ENCODE measurements around the gene AUTS2.

DNA sequence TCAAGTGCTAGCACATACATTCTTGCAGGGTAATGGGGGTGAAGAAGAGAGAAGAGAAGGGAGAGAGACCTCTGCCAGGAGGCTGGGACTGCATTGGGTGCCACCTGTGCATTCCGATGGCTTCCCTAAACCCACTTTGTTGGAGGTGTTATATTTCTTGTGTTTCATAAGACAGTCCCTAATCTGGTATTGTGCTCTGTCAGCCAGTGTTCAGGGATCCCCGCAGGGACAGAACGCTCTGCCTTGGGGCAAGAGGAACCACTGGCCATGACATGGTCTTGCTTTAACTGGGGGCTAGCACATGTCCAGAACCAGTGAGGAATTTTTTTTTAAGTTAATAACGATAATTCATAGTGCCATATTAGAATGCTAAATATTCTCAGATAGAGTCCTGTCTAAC, 1168.4 kb downstream of the AUTS2 start:
- TF ChIP-seq, protein P1, sequence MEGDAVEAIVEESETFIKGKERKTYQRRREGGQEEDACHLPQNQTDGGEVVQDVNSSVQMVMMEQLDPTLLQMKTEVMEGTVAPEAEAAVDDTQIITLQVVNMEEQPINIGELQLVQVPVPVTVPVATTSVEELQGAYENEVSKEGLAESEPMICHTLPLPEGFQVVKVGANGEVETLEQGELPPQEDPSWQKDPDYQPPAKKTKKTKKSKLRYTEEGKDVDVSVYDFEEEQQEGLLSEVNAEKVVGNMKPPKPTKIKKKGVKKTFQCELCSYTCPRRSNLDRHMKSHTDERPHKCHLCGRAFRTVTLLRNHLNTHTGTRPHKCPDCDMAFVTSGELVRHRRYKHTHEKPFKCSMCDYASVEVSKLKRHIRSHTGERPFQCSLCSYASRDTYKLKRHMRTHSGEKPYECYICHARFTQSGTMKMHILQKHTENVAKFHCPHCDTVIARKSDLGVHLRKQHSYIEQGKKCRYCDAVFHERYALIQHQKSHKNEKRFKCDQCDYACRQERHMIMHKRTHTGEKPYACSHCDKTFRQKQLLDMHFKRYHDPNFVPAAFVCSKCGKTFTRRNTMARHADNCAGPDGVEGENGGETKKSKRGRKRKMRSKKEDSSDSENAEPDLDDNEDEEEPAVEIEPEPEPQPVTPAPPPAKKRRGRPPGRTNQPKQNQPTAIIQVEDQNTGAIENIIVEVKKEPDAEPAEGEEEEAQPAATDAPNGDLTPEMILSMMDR (conservative IDR thresholded peaks at IDR 0.05; ENCODE audit: low read depth, low read length), result no peak
- no peak for TF ChIP-seq EZH2 (IDR thresholded peaks at IDR 0.05; ENCODE audit: borderline replicate concordance, low read depth, low read length, poor library complexity, severe bottlenecking)

Measured in A673 (cell line).